Measurements from ENCODE around the gene RUNX2.

Gene RUNX2

GRCh38 chr6:45691426-45691825 lies 363.3 kb downstream of the RUNX2 start:
- H3K4me1 Mint-ChIP-seq: peaks cover 10% of the 10 kb centered on the region
- no peaks in the 10 kb centered on the region for H3K36me3 Mint-ChIP-seq (ENCODE audit: low read depth)
- H3K27me3 Mint-ChIP-seq: peaks cover 2% of the 10 kb centered on the region
- ATAC-seq (no peak), DNase-seq (no peak)
- no peak overlapping the region for H3K27ac Mint-ChIP-seq
- H3K4me3 Mint-ChIP-seq: no peak overlapping the region
- peaks cover 5% of the 10 kb centered on the region for H3K9me3 Mint-ChIP-seq

GRCh38 chr6:45692021-45692420 lies 363.9 kb downstream of the RUNX2 start:
- DNase-seq: no peak
- no peak overlapping the region for H3K4me3 Mint-ChIP-seq
- H3K36me3 Mint-ChIP-seq (ENCODE audit: low read depth): no peaks in the 10 kb centered on the region
- no peak for ATAC-seq
- no peaks in the 10 kb centered on the region for H3K9me3 Mint-ChIP-seq
- H3K27me3 Mint-ChIP-seq: no peaks in the 10 kb centered on the region
- peaks cover 14% of the 10 kb centered on the region for H3K4me1 Mint-ChIP-seq
- no peak overlapping the region for H3K27ac Mint-ChIP-seq

- H3K4me3 Mint-ChIP-seq: no peak overlapping the region
- ATAC-seq: peak; percentile 63
- H3K27me3 Mint-ChIP-seq: no peaks in the 10 kb centered on the region
- no peak for DNase-seq
- no peaks in the 10 kb centered on the region for H3K36me3 Mint-ChIP-seq (ENCODE audit: low read depth)
- no peaks in the 10 kb centered on the region for H3K9me3 Mint-ChIP-seq
- no peak overlapping the region for H3K27ac Mint-ChIP-seq
- H3K4me1 Mint-ChIP-seq: peaks cover 15% of the 10 kb centered on the region
Observed at GRCh38 chr6:45696738-45697137, 368.6 kb downstream of the RUNX2 start.

GRCh38 chr6:45697605-45698004 lies 369.5 kb downstream of the RUNX2 start:
- Mint-ChIP-seq H3K36me3 (ENCODE audit: low read depth) (no peaks in the 10 kb centered on the region), H3K27ac (no peak overlapping the region), H3K9me3 (no peaks in the 10 kb centered on the region), H3K4me3 (no peak overlapping the region), H3K4me1 (peaks cover 19% of the 10 kb centered on the region), H3K27me3 (no peaks in the 10 kb centered on the region)
- ATAC-seq (no peak), DNase-seq (no peak)

GRCh38 chr6:45698046-45698445 lies 369.9 kb downstream of the RUNX2 start:
- Mint-ChIP-seq H3K4me1 (peaks cover 23% of the 10 kb centered on the region), H3K27me3 (no peaks in the 10 kb centered on the region), H3K27ac (no peak overlapping the region), H3K9me3 (no peaks in the 10 kb centered on the region), H3K4me3 (no peak overlapping the region), H3K36me3 (ENCODE audit: low read depth) (no peaks in the 10 kb centered on the region)
- no peak for DNase-seq
- ATAC-seq: no peak

GRCh38 chr6:45699663-45700062 lies 371.5 kb downstream of the RUNX2 start:
- no peak for ATAC-seq

GRCh38 chr6:45702849-45703739 lies 375.0 kb downstream of the RUNX2 start:
- Mint-ChIP-seq H3K27me3 (no peaks in the 10 kb centered on the region), H3K27ac (peak overlapping the region; percentile 80), H3K9me3 (no peaks in the 10 kb centered on the region), H3K36me3 (ENCODE audit: low read depth) (no peaks in the 10 kb centered on the region), H3K4me1 (peaks cover 40% of the 10 kb centered on the region), H3K4me3 (peak overlapping the region; percentile 7)
- DNase-seq (no peak), ATAC-seq (peak; percentile 55)

More at GRCh38 chr6:45699663-45700062, 371.5 kb downstream of the RUNX2 start:
- Mint-ChIP-seq H3K27me3 (no peaks in the 10 kb centered on the region), H3K27ac (no peak overlapping the region), H3K9me3 (no peaks in the 10 kb centered on the region), H3K4me3 (no peak overlapping the region), H3K36me3 (ENCODE audit: low read depth) (no peaks in the 10 kb centered on the region), H3K4me1 (peaks cover 37% of the 10 kb centered on the region)
- DNase-seq: no peak

- no peak for ATAC-seq
- H3K27ac Mint-ChIP-seq: peak overlapping the region; percentile 80
- no peaks in the 10 kb centered on the region for H3K36me3 Mint-ChIP-seq (ENCODE audit: low read depth)
- H3K27me3 Mint-ChIP-seq: no peaks in the 10 kb centered on the region
- H3K4me3 Mint-ChIP-seq: no peak overlapping the region
- H3K9me3 Mint-ChIP-seq: no peaks in the 10 kb centered on the region
- no peak for DNase-seq
- peaks cover 38% of the 10 kb centered on the region for H3K4me1 Mint-ChIP-seq
Observed at GRCh38 chr6:45704056-45704800, 376.1 kb downstream of the RUNX2 start.

GRCh38 chr6:45705137-45705855 lies 377.2 kb downstream of the RUNX2 start:
- H3K36me3 Mint-ChIP-seq (ENCODE audit: low read depth): no peaks in the 10 kb centered on the region
- no peak for DNase-seq
- H3K9me3 Mint-ChIP-seq: no peaks in the 10 kb centered on the region
- no peak for ATAC-seq
- H3K27ac Mint-ChIP-seq: no peak overlapping the region
- H3K4me1 Mint-ChIP-seq: peaks cover 38% of the 10 kb centered on the region
- no peaks in the 10 kb centered on the region for H3K27me3 Mint-ChIP-seq
- H3K4me3 Mint-ChIP-seq: no peak overlapping the region

GRCh38 chr6:45706319-45706718 lies 378.2 kb downstream of the RUNX2 start:
- ATAC-seq: peak; percentile 7
- Mint-ChIP-seq H3K4me3 (no peak overlapping the region), H3K27ac (no peak overlapping the region), H3K27me3 (no peaks in the 10 kb centered on the region), H3K36me3 (ENCODE audit: low read depth) (no peaks in the 10 kb centered on the region), H3K9me3 (no peaks in the 10 kb centered on the region), H3K4me1 (peaks cover 38% of the 10 kb centered on the region)
- no peak for DNase-seq

GRCh38 chr6:45707176-45707575 lies 379.0 kb downstream of the RUNX2 start:
- ATAC-seq (no peak), DNase-seq (no peak)
- H3K27ac Mint-ChIP-seq: no peak overlapping the region
- H3K36me3 Mint-ChIP-seq (ENCODE audit: low read depth): no peaks in the 10 kb centered on the region
- no peaks in the 10 kb centered on the region for H3K9me3 Mint-ChIP-seq
- peaks cover 35% of the 10 kb centered on the region for H3K4me1 Mint-ChIP-seq
- no peaks in the 10 kb centered on the region for H3K27me3 Mint-ChIP-seq
- H3K4me3 Mint-ChIP-seq: no peak overlapping the region

GRCh38 chr6:45709781-45710220 lies 381.7 kb downstream of the RUNX2 start:
- no peaks in the 10 kb centered on the region for H3K36me3 Mint-ChIP-seq (ENCODE audit: low read depth)
- peak overlapping the region; percentile 35 for H3K4me3 Mint-ChIP-seq
- DNase-seq (no peak), ATAC-seq (peak; percentile 67)
- H3K9me3 Mint-ChIP-seq: no peaks in the 10 kb centered on the region
- no peak overlapping the region for H3K27ac Mint-ChIP-seq
- H3K27me3 Mint-ChIP-seq: no peaks in the 10 kb centered on the region
- peaks cover 37% of the 10 kb centered on the region for H3K4me1 Mint-ChIP-seq

GRCh38 chr6:45710304-45710821 lies 382.2 kb downstream of the RUNX2 start:
- Mint-ChIP-seq H3K27me3 (no peaks in the 10 kb centered on the region), H3K27ac (no peak overlapping the region), H3K36me3 (ENCODE audit: low read depth) (no peaks in the 10 kb centered on the region), H3K4me1 (peaks cover 37% of the 10 kb centered on the region), H3K4me3 (peak overlapping the region; percentile 35), H3K9me3 (no peaks in the 10 kb centered on the region)
- DNase-seq (peak; percentile 87), ATAC-seq (peak; percentile 76)

- peak overlapping the region; percentile 98 for H3K27ac Mint-ChIP-seq
- peaks cover 46% of the 10 kb centered on the region for H3K4me1 Mint-ChIP-seq
- DNase-seq (no peak), ATAC-seq (no peak)
- no peaks in the 10 kb centered on the region for H3K9me3 Mint-ChIP-seq
- H3K27me3 Mint-ChIP-seq: no peaks in the 10 kb centered on the region
- no peaks in the 10 kb centered on the region for H3K36me3 Mint-ChIP-seq (ENCODE audit: low read depth)
- H3K4me3 Mint-ChIP-seq: no peak overlapping the region
Observed at GRCh38 chr6:45712076-45712475, 383.9 kb downstream of the RUNX2 start.

All from activated naive CD8-positive, alpha-beta T cell treated with anti-CD3 and anti-CD28 coated beads, Interleukin-2, amount 50 U/mL, for 24 hours (primary cell).